Gastrocnemius medialis (tissue), 4 donors: ENCODE data around the gene WDR54.

Experiments used
- CTCF ChIP-seq, 5 experiments: fragments of 450-650 bp in 3 of 5; fragments of 200-600 bp in 2 of 5; sonication (generic) in 2 of 5; IDR thresholded peaks in 4 of 5; conservative IDR thresholded peaks in 1 of 5; 1 replicate in 4 of 5; 2 replicates in 1 of 5; pipeline ENCODE4 v1.5.1; 2016 to 2019; ENCODE audit warnings: antibody characterized with exemption in 5 of 5, mild to moderate bottlenecking in 3 of 5, moderate library complexity in 3 of 5
- POLR2A ChIP-seq, 2 donors: fragments of 450-650 bp; IDR thresholded peaks; one replicate each; pipeline ENCODE4 v1.6.1; 2017; ENCODE audit warnings: antibody characterized with exemption in 2 of 2, mild to moderate bottlenecking in 2 of 2, moderate library complexity in 2 of 2

- no peak for TF ChIP-seq CTCF (IDR thresholded peaks at IDR 0.05 in 4 of 5, conservative IDR thresholded peaks at IDR 0.05 in 1 of 5)
- TF ChIP-seq POLR2A (IDR thresholded peaks at IDR 0.05) = no peak
Observed at GRCh38 chr2:74444498-74445318, 23.2 kb downstream of the WDR54 start.
